NCI-H526 treated with DMSO at 0.1 percent for 48 hours (cell line): Measurements from ENCODE around the gene PFKL.

Source experiments
- DNase-seq: peaks from one replicate; lab custom pipeline; 2025; lab: John Stamatoyannopoulos, UW

Gene PFKL

GRCh38 chr21:44365251-44365966 is 65.6 kb downstream of the PFKL start:
- DNase-seq: no peak

- no peak for DNase-seq
Measured at GRCh38 chr21:44365967-44366585, 66.2 kb downstream of the PFKL start.

GRCh38 chr21:44366586-44367211 is 66.8 kb downstream of the PFKL start:
- no peak for DNase-seq

GRCh38 chr21:44368711-44369446 is 69.0 kb downstream of the PFKL start:
- DNase-seq: no peak

- DNase-seq: no peak
Measured at GRCh38 chr21:44370027-44370735, 70.3 kb downstream of the PFKL start.

GRCh38 chr21:44370786-44371410 is 71.0 kb downstream of the PFKL start:
- DNase-seq: no peak

GRCh38 chr21:44371596-44371995 is 71.7 kb downstream of the PFKL start:
- DNase-seq: no peak

- no peak for DNase-seq
Measured at GRCh38 chr21:44372616-44373015, 72.8 kb downstream of the PFKL start.

- no peak for DNase-seq
Measured at GRCh38 chr21:44374601-44375280, 74.9 kb downstream of the PFKL start.

- DNase-seq: no peak
Measured at GRCh38 chr21:44375281-44375651, 75.4 kb downstream of the PFKL start.

GRCh38 chr21:44375761-44376241 is 75.9 kb downstream of the PFKL start:
- DNase-seq: no peak

GRCh38 chr21:44376606-44377005 is 76.8 kb downstream of the PFKL start:
- DNase-seq: no peak
